Measurements from ENCODE around the gene PPL. TPM values are rescaled to one million over a fixed set of nuclear protein-coding genes. Genes with fewer than 3 reads are reported as not detected.

Gene PPL
- total RNA-seq, 1 donor from 2014 or later, result 4.7 TPM

- Mint-ChIP-seq H3K27me3 (ENCODE audit: unreplicated experiment) (peaks cover 3% of the 10 kb centered on the region), H3K27ac (ENCODE audit: unreplicated experiment) (no peak overlapping the region), H3K9me3 (ENCODE audit: unreplicated experiment) (peaks cover 3% of the 10 kb centered on the region), H3K36me3 (ENCODE audit: unreplicated experiment) (peaks cover 8% of the 10 kb centered on the region), H3K4me3 (ENCODE audit: unreplicated experiment) (no peak overlapping the region), H3K4me1 (ENCODE audit: low read depth, unreplicated experiment) (no peaks in the 10 kb centered on the region)
- DNase-seq, result no peak
- no peak for TF ChIP-seq CTCF (IDR thresholded peaks at IDR 0.05; ENCODE audit: partially characterized antibody, unreplicated experiment)
Observed at GRCh38 chr16:4925293-4925607, 11.7 kb downstream of the PPL start.

DNA sequence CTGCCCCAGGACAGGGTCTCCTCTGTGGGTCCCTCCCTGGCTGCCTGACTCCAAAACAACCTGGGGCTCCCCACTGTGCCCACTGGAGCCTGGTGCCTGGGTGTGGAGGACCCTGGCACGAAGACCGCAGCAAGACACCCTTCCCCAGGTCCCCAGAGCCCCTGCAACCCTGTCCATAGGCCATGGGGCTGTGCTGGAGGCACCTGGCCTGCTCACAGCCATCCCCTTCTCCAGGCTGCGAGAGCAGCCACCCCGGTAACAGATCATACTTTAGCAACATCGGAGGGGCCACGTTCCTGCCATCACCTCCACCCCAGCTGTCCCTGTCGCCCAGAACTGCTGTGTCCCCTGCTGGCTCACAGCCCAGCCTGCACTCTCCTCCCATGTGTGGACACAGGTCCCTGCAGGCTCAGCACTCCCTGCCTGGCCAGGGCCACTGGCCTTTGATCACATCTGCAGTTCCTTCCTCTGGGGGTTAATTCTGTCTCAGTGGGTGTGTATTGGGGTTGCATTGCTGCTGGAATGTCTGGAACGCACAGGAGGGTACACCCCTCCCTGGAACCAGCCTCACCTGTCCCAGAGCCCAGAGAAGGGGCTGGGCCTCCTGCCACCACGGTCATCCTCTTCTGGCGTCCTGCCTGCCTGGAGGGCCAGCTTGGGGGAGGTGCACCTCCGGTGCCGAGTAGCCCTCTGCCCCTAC is 12.2 kb downstream of the PPL start:
- H3K9me3 Mint-ChIP-seq (ENCODE audit: unreplicated experiment), result peaks cover 3% of the 10 kb centered on the region
- DNase-seq, result no peak

DNA sequence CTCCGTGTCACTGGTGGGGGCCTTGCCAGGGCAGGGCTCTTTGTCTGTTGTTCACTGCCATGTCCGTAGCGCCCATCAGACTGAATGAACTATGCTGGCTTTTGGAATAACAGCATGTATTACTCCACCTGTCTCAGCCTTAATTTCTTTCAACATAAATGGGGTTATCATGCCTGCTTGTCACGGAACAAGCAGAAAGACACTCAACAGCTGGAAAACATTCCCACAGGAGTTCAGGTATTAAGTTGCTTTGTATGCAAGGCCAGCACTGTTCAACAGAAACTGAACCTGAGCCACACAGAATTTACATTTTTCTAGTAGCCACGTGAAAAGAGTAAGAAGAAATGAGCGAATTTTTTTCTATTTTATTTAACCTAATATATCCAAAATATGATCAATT is 13.1 kb downstream of the PPL start:
- peaks cover 8% of the 10 kb centered on the region for H3K36me3 Mint-ChIP-seq (ENCODE audit: unreplicated experiment)
- peaks cover 3% of the 10 kb centered on the region for H3K9me3 Mint-ChIP-seq (ENCODE audit: unreplicated experiment)
- TF ChIP-seq CTCF (IDR thresholded peaks at IDR 0.05; ENCODE audit: partially characterized antibody, unreplicated experiment), result no peak
- H3K4me3 Mint-ChIP-seq (ENCODE audit: unreplicated experiment), result no peak overlapping the region
- H3K27ac Mint-ChIP-seq (ENCODE audit: unreplicated experiment), result no peak overlapping the region
- H3K27me3 Mint-ChIP-seq (ENCODE audit: unreplicated experiment), result peaks cover 5% of the 10 kb centered on the region
- H3K4me1 Mint-ChIP-seq (ENCODE audit: low read depth, unreplicated experiment), result no peaks in the 10 kb centered on the region
- no peak for DNase-seq

More for the DNA sequence above, 12.2 kb downstream of the PPL start:
- no peak overlapping the region for H3K4me3 Mint-ChIP-seq (ENCODE audit: unreplicated experiment)
- peaks cover 1% of the 10 kb centered on the region for H3K27me3 Mint-ChIP-seq (ENCODE audit: unreplicated experiment)
- H3K27ac Mint-ChIP-seq (ENCODE audit: unreplicated experiment), result no peak overlapping the region
- no peak for TF ChIP-seq CTCF (IDR thresholded peaks at IDR 0.05; ENCODE audit: partially characterized antibody, unreplicated experiment)
- peaks cover 8% of the 10 kb centered on the region for H3K36me3 Mint-ChIP-seq (ENCODE audit: unreplicated experiment)
- no peaks in the 10 kb centered on the region for H3K4me1 Mint-ChIP-seq (ENCODE audit: low read depth, unreplicated experiment)

DNA sequence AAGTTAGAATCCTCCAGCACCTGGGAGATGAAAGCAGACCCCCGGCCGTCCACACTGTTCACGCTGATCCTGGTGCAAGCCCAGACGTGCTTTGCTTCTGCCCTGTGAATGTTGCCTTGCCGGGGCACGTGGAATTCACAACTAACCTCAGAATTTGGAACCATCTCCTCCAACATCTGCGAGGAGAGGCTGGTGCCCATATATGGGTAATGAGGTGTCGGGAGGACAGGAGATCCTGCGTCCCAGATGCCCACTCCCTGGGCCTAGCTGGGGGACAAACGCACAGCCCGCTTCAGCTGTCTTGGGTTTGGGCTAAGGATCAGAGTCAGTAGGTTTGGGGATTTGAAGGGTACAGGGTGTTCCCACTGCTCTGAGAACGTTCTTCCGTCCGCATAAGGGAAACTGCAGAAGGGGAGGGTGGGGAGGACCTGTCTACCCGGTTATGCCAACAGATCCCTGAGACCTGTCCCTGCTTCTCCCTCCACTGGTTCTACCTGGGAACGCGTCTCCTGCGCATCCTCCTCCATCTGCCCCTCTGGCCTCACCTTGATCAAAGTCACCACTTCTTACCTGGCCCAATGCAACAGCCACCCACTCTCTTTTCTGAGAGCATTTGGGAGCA is 14.1 kb downstream of the PPL start:
- Mint-ChIP-seq H3K27me3 (ENCODE audit: unreplicated experiment) (peaks cover 5% of the 10 kb centered on the region), H3K27ac (ENCODE audit: unreplicated experiment) (no peak overlapping the region), H3K9me3 (ENCODE audit: unreplicated experiment) (peaks cover 3% of the 10 kb centered on the region), H3K4me3 (ENCODE audit: unreplicated experiment) (no peak overlapping the region), H3K4me1 (ENCODE audit: low read depth, unreplicated experiment) (no peaks in the 10 kb centered on the region), H3K36me3 (ENCODE audit: unreplicated experiment) (peaks cover 8% of the 10 kb centered on the region)
- no peak for TF ChIP-seq CTCF (IDR thresholded peaks at IDR 0.05; ENCODE audit: partially characterized antibody, unreplicated experiment)
- DNase-seq, result no peak

- Mint-ChIP-seq H3K36me3 (ENCODE audit: unreplicated experiment) (no peaks in the 10 kb centered on the region), H3K4me3 (ENCODE audit: unreplicated experiment) (no peak overlapping the region), H3K27me3 (ENCODE audit: unreplicated experiment) (peaks cover 5% of the 10 kb centered on the region), H3K9me3 (ENCODE audit: unreplicated experiment) (peaks cover 3% of the 10 kb centered on the region), H3K4me1 (ENCODE audit: low read depth, unreplicated experiment) (no peaks in the 10 kb centered on the region), H3K27ac (ENCODE audit: unreplicated experiment) (no peak overlapping the region)
- DNase-seq, result no peak
- TF ChIP-seq CTCF (IDR thresholded peaks at IDR 0.05; ENCODE audit: partially characterized antibody, unreplicated experiment), result no peak
Observed at GRCh38 chr16:4920826-4921225, 16.1 kb downstream of the PPL start.

All from glutamatergic neuron (in vitro differentiated cells).